Stimulated activated memory B cell treated with anti-CD40 and anti-IgM and Interleukin-4, amounts not matched to agents 10 μg/mL and 1 μg/mL and 100 μg/mL, for 72 hours (primary cell): ENCODE data around the gene APOL5.
"Not testable (repeated sequence)": the region's sequence is repeated elsewhere in the genome, so short reads cannot be mapped to it uniquely, and the experiment has no call there.

Experiments used
- ATAC-seq: fragments of 150-1000 bp; cut with Tn5 transposase; 2 replicates; pipeline ENCODE4 v1.10.0; 2021
- H3K27ac Mint-ChIP-seq: one replicate; pipeline ENCODE4 v1.8.0; 2022; ENCODE audit warnings: mild to moderate bottlenecking, mixed read lengths
- H3K27me3 Mint-ChIP-seq: one replicate; pipeline ENCODE4 v1.8.0; 2022; ENCODE audit warnings: mixed read lengths
- H3K36me3 Mint-ChIP-seq: one replicate; pipeline ENCODE4 v1.8.0; 2022; ENCODE audit warnings: mixed read lengths
- H3K4me1 Mint-ChIP-seq: one replicate; pipeline ENCODE4 v1.8.0; 2022; ENCODE audit warnings: mixed read lengths
- H3K4me3 Mint-ChIP-seq: one replicate; pipeline ENCODE4 v1.8.0; 2022; ENCODE audit warnings: mild to moderate bottlenecking, moderate library complexity, mixed read lengths
- H3K9me3 Mint-ChIP-seq: one replicate; pipeline ENCODE4 v1.8.0; 2022; ENCODE audit warnings: mixed read lengths

The APOL5 gene

GRCh38 chr22:35717572-35717971 lies at the start of gene APOL5:
TSS of gene APOL5 (plus strand) at chr22:35717872. CDS start at chr22:35717872, 0 bp downstream.
- Mint-ChIP-seq H3K4me1 (no peaks in the 10 kb centered on the region), H3K27ac (no peak within 1 kb of the TSS), H3K36me3 (peaks cover 10% of the 10 kb centered on the region), H3K27me3 (peaks cover 57% of the 10 kb centered on the region), H3K9me3 (peaks cover 9% of the 10 kb centered on the region), H3K4me3 (no peak within 1 kb of the TSS)
- no peak for ATAC-seq

- Mint-ChIP-seq H3K27ac (no peak overlapping the region), H3K4me3 (no peak overlapping the region), H3K36me3 (no peaks in the 10 kb centered on the region), H3K4me1 (peaks cover 19% of the 10 kb centered on the region), H3K9me3 (peaks cover 4% of the 10 kb centered on the region), H3K27me3 (no peaks in the 10 kb centered on the region)
- ATAC-seq = no peak
Measured at GRCh38 chr22:35674335-35674734, 43.3 kb upstream of the APOL5 start.

- H3K4me1 Mint-ChIP-seq = peaks cover 25% of the 10 kb centered on the region
- not testable (repeated sequence) for H3K27ac Mint-ChIP-seq, H3K36me3 Mint-ChIP-seq, H3K4me3 Mint-ChIP-seq, H3K27me3 Mint-ChIP-seq, H3K9me3 Mint-ChIP-seq
- peak; percentile 61 for ATAC-seq
Measured at GRCh38 chr22:35676065-35676464, 41.6 kb upstream of the APOL5 start.

- Mint-ChIP-seq H3K27ac (no peak overlapping the region), H3K9me3 (peaks cover 7% of the 10 kb centered on the region), H3K4me1 (peaks cover 25% of the 10 kb centered on the region), H3K4me3 (no peak overlapping the region), H3K36me3 (no peaks in the 10 kb centered on the region), H3K27me3 (peaks cover 11% of the 10 kb centered on the region)
- ATAC-seq = no peak
Measured at GRCh38 chr22:35677460-35678187, 40.0 kb upstream of the APOL5 start.

GRCh38 chr22:35678836-35679235 lies 38.8 kb upstream of the APOL5 start:
- Mint-ChIP-seq H3K4me3 (no peak overlapping the region), H3K4me1 (peaks cover 25% of the 10 kb centered on the region), H3K27ac (no peak overlapping the region), H3K9me3 (peaks cover 7% of the 10 kb centered on the region), H3K36me3 (no peaks in the 10 kb centered on the region), H3K27me3 (peaks cover 22% of the 10 kb centered on the region)
- ATAC-seq = no peak

- not testable (repeated sequence) for H3K36me3 Mint-ChIP-seq
Measured at GRCh38 chr22:35679492-35679891, 38.2 kb upstream of the APOL5 start.

GRCh38 chr22:35681454-35682052 lies 36.1 kb upstream of the APOL5 start:
- H3K9me3 Mint-ChIP-seq = peaks cover 3% of the 10 kb centered on the region
- H3K27me3 Mint-ChIP-seq = peaks cover 27% of the 10 kb centered on the region
- no peak overlapping the region for H3K4me3 Mint-ChIP-seq
- ATAC-seq = no peak
- H3K27ac Mint-ChIP-seq = no peak overlapping the region
- peaks cover 30% of the 10 kb centered on the region for H3K4me1 Mint-ChIP-seq
- no peaks in the 10 kb centered on the region for H3K36me3 Mint-ChIP-seq

More at GRCh38 chr22:35679492-35679891, 38.2 kb upstream of the APOL5 start:
- not testable (repeated sequence) for H3K9me3 Mint-ChIP-seq, H3K27ac Mint-ChIP-seq, ATAC-seq, H3K4me3 Mint-ChIP-seq
- peaks cover 25% of the 10 kb centered on the region for H3K4me1 Mint-ChIP-seq
- peaks cover 27% of the 10 kb centered on the region for H3K27me3 Mint-ChIP-seq

- Mint-ChIP-seq H3K36me3 (no peaks in the 10 kb centered on the region), H3K4me1 (peaks cover 23% of the 10 kb centered on the region), H3K27ac (no peak overlapping the region), H3K27me3 (peaks cover 27% of the 10 kb centered on the region), H3K4me3 (no peak overlapping the region), H3K9me3 (peaks cover 6% of the 10 kb centered on the region)
- ATAC-seq = no peak
Measured at GRCh38 chr22:35683560-35683959, 34.1 kb upstream of the APOL5 start.

- ATAC-seq = no peak
- peaks cover 6% of the 10 kb centered on the region for H3K9me3 Mint-ChIP-seq
- no peaks in the 10 kb centered on the region for H3K36me3 Mint-ChIP-seq
- peaks cover 27% of the 10 kb centered on the region for H3K27me3 Mint-ChIP-seq
- peaks cover 18% of the 10 kb centered on the region for H3K4me1 Mint-ChIP-seq
- H3K4me3 Mint-ChIP-seq = no peak overlapping the region
- H3K27ac Mint-ChIP-seq = no peak overlapping the region
Measured at GRCh38 chr22:35684270-35684700, 33.4 kb upstream of the APOL5 start.

- no peak overlapping the region for H3K4me3 Mint-ChIP-seq
- peaks cover 14% of the 10 kb centered on the region for H3K4me1 Mint-ChIP-seq
- peaks cover 31% of the 10 kb centered on the region for H3K27me3 Mint-ChIP-seq
- H3K36me3 Mint-ChIP-seq = no peaks in the 10 kb centered on the region
- H3K27ac Mint-ChIP-seq = no peak overlapping the region
- no peak for ATAC-seq
- H3K9me3 Mint-ChIP-seq = peaks cover 6% of the 10 kb centered on the region
Measured at GRCh38 chr22:35684732-35685131, 32.9 kb upstream of the APOL5 start.

- ATAC-seq = no peak
- H3K4me3 Mint-ChIP-seq = no peak overlapping the region
- no peak overlapping the region for H3K27ac Mint-ChIP-seq
- H3K4me1 Mint-ChIP-seq = peaks cover 20% of the 10 kb centered on the region
- H3K9me3 Mint-ChIP-seq = peaks cover 5% of the 10 kb centered on the region
- H3K27me3 Mint-ChIP-seq = peaks cover 41% of the 10 kb centered on the region
- no peaks in the 10 kb centered on the region for H3K36me3 Mint-ChIP-seq
Measured at GRCh38 chr22:35685731-35686130, 31.9 kb upstream of the APOL5 start.

- Mint-ChIP-seq H3K36me3 (no peaks in the 10 kb centered on the region), H3K4me1 (peaks cover 22% of the 10 kb centered on the region), H3K4me3 (no peak overlapping the region), H3K9me3 (peaks cover 3% of the 10 kb centered on the region), H3K27ac (no peak overlapping the region), H3K27me3 (peaks cover 41% of the 10 kb centered on the region)
- peak; percentile 20 for ATAC-seq
Measured at GRCh38 chr22:35686298-35686697, 31.4 kb upstream of the APOL5 start.

- Mint-ChIP-seq H3K9me3 (peaks cover 3% of the 10 kb centered on the region), H3K4me1 (peaks cover 22% of the 10 kb centered on the region), H3K27me3 (peaks cover 42% of the 10 kb centered on the region), H3K36me3 (no peaks in the 10 kb centered on the region), H3K4me3 (no peak overlapping the region), H3K27ac (no peak overlapping the region)
- no peak for ATAC-seq
Measured at GRCh38 chr22:35687461-35687860, 30.2 kb upstream of the APOL5 start.

GRCh38 chr22:35688913-35689675 lies 28.6 kb upstream of the APOL5 start:
- Mint-ChIP-seq H3K27ac (no peak overlapping the region), H3K36me3 (no peaks in the 10 kb centered on the region), H3K4me1 (peaks cover 22% of the 10 kb centered on the region), H3K9me3 (peaks cover 3% of the 10 kb centered on the region), H3K27me3 (peaks cover 28% of the 10 kb centered on the region), H3K4me3 (no peak overlapping the region)
- no peak for ATAC-seq

- Mint-ChIP-seq H3K36me3 (no peaks in the 10 kb centered on the region), H3K9me3 (peaks cover 3% of the 10 kb centered on the region), H3K27me3 (peaks cover 26% of the 10 kb centered on the region), H3K4me1 (peaks cover 22% of the 10 kb centered on the region), H3K27ac (no peak overlapping the region), H3K4me3 (no peak overlapping the region)
- ATAC-seq = no peak
Measured at GRCh38 chr22:35690001-35690400, 27.7 kb upstream of the APOL5 start.
